A673 (cell line): ENCODE measurements around the gene CHRM5. TPM values are rescaled to one million over a fixed set of nuclear protein-coding genes. Genes with fewer than 3 reads are reported as not detected.
"Not testable (repeated sequence)": the region's sequence is repeated elsewhere in the genome, so short reads cannot be mapped to it uniquely, and the experiment has no call there.

ENCODE experiments used
- BruUV-seq: library from RNA; stranded (reverse); fragments of 400-500 nt; replicated peaks from 2 replicates; lab custom pipeline; 2021; lab: Mats Ljungman, UMichigan
- CTCF ChIA-PET: fragments of 300-600 bp; sonication (Branson Sonifier 250); formaldehyde crosslinking; loops from one replicate; lab custom pipeline; 2022; ENCODE audit warnings: antibody characterized with exemption; lab: Charles Lee
- POLR2A ChIA-PET: fragments of 300-600 bp; sonication (Branson Sonifier 250); formaldehyde crosslinking; loops from one replicate; lab custom pipeline; 2022; ENCODE audit warnings: antibody characterized with exemption; ENCODE audit not compliant: low non-redundant PET; lab: Charles Lee
- DNase-seq: peaks from one replicate; pipeline ENCODE4 v3.0.0-alpha.2; 2015; ENCODE audit warnings: low spot score
- H3K27ac ChIP-seq: fragments of 200-600 bp; sonication (generic); 2 replicates; pipeline ENCODE4 v1.5.1; 2016; ENCODE audit warnings: mixed run types, low read depth, mild to moderate bottlenecking, mixed read lengths, antibody characterized with exemption, low read length; ENCODE audit not compliant: poor library complexity, severe bottlenecking
- H3K27me3 ChIP-seq: fragments of 200-600 bp; sonication (generic); replicated peaks from 2 replicates; pipeline ENCODE4 v1.6.1; 2017; ENCODE audit warnings: mixed run types, low read depth, mild to moderate bottlenecking, mixed read lengths, antibody characterized with exemption, low read length; ENCODE audit not compliant: insufficient read depth, poor library complexity
- H3K36me3 ChIP-seq: fragments of 200-600 bp; sonication (generic); 2 replicates; pipeline ENCODE4 v1.6.1; 2016; ENCODE audit warnings: mixed run types, mild to moderate bottlenecking, mixed read lengths, antibody characterized with exemption, low read length; ENCODE audit not compliant: insufficient read depth, poor library complexity, severe bottlenecking
- H3K4me1 ChIP-seq: fragments of 200-600 bp; sonication (generic); 2 replicates; pipeline ENCODE4 v1.6.1; 2017; ENCODE audit warnings: mixed run types, mild to moderate bottlenecking, mixed read lengths, antibody characterized with exemption, low read length; ENCODE audit not compliant: insufficient read depth, poor library complexity, severe bottlenecking
- H3K4me3 ChIP-seq: fragments of 200-600 bp; sonication (generic); 2 replicates; pipeline ENCODE4 v1.5.1; 2016; ENCODE audit warnings: low read depth, mixed run types, mild to moderate bottlenecking, mixed read lengths, low read length; ENCODE audit not compliant: poor library complexity, severe bottlenecking
- H3K9me3 ChIP-seq: fragments of 200-600 bp; sonication (generic); 2 replicates; pipeline ENCODE4 v1.6.1; 2016; ENCODE audit warnings: mixed run types, low read depth, mild to moderate bottlenecking, mixed read lengths, antibody characterized with exemption, low read length; ENCODE audit not compliant: poor library complexity, severe bottlenecking
- EZH2 ChIP-seq: fragments of 200-600 bp; sonication (generic); IDR thresholded peaks from 2 replicates; pipeline ENCODE4 v1.6.1; 2017; ENCODE audit warnings: borderline replicate concordance, low read depth, mild to moderate bottlenecking, mixed read lengths, antibody characterized with exemption, low read length; ENCODE audit not compliant: poor library complexity, severe bottlenecking
- intact Hi-C: fragments of 100-400 bp; cut with micrococcal nuclease; formaldehyde crosslinking; loops from one replicate; pipeline ENCODE4 v1.10.0; 2022; ENCODE audit not compliant: unreplicated experiment
- total RNA-seq: library from RNA; stranded (reverse); gene quantifications from 2 replicates; pipeline ENCODE4 v1.2.3, GENCODE V29; 2021
- TF ChIP-seq, protein P1 (sequence below): fragments of 300-800, 200-600 bp; sonication (generic); conservative IDR thresholded peaks from 2 replicates; pipeline ENCODE4 v1.5.1; 2017; ENCODE audit warnings: low read depth, mild to moderate bottlenecking, antibody characterized with exemption, low read length, moderate library complexity, mixed read lengths

The CHRM5 gene
- total RNA-seq, 1 experiment from 2014 or later, result not detected

DNA sequence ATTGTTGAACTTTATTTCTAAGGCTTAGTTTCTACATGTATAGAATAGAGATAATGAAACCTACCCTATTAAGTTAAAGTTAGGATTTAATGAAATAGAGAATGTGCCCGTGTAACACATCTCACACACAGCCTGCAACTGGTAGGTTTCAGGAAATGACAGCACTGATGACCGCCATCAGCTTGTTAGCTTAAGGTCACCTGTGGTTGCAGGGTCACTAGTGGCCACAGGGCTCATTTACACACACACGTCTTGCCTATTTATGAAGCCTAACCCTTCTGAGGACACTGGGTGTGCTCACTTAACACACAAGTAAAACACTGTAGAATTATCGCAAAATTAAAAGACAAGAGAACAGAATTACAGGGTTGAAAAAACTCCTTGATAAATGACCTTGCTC is 20.1 kb downstream of the CHRM5 start:
- no TSS peak for BruUV-seq
- Histone ChIP-seq H3K27ac (no peak overlapping the region), H3K4me3 (no peak overlapping the region), H3K9me3 (no peaks in the 10 kb centered on the region), H3K27me3 (no peaks in the 10 kb centered on the region), H3K36me3 (no peaks in the 10 kb centered on the region), H3K4me1 (no peaks in the 10 kb centered on the region)
- no peak for DNase-seq
- CTCF ChIA-PET, result no interaction called here
- intact Hi-C loops, result loop anchor here (10.0 kb wide), 1 partner anchor 224 kb away; no protein-coding TSS in a partner anchor
- TF ChIP-seq EZH2, result no peak
- TF ChIP-seq, protein P1, sequence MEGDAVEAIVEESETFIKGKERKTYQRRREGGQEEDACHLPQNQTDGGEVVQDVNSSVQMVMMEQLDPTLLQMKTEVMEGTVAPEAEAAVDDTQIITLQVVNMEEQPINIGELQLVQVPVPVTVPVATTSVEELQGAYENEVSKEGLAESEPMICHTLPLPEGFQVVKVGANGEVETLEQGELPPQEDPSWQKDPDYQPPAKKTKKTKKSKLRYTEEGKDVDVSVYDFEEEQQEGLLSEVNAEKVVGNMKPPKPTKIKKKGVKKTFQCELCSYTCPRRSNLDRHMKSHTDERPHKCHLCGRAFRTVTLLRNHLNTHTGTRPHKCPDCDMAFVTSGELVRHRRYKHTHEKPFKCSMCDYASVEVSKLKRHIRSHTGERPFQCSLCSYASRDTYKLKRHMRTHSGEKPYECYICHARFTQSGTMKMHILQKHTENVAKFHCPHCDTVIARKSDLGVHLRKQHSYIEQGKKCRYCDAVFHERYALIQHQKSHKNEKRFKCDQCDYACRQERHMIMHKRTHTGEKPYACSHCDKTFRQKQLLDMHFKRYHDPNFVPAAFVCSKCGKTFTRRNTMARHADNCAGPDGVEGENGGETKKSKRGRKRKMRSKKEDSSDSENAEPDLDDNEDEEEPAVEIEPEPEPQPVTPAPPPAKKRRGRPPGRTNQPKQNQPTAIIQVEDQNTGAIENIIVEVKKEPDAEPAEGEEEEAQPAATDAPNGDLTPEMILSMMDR, result no peak
- POLR2A ChIA-PET, result no interaction called here

DNA sequence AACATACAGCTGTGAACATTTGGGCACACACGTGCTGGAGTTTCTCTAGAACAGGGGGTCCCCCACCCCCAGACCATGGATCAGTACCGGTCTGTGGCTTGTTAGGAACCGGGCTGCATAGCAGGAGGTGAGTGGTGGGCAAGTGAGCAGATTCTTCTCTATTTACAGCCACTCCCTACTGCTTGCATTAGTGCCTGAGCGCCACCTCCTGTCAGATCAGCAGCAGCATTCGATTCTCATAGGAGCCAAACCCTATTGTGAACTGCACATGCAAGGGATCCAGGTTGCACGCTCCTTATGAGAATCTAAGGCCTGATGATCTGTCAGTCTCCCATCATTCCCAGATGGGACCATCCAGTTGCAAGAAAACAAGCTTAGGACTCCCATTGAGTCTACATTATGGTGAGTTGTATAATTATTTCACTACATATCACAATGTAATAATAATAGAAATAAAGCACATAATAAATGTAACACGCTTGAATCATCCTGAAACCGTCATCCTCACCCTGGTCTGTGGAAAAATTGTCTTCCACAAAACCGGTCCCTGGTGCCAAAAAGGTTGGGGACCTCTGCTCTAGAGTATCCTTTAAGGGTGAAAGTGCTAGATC is 25.8 kb downstream of the CHRM5 start:
- Histone ChIP-seq H3K27ac (no peak overlapping the region), H3K4me1 (no peaks in the 10 kb centered on the region), H3K27me3 (no peaks in the 10 kb centered on the region), H3K9me3 (no peaks in the 10 kb centered on the region), H3K4me3 (no peak overlapping the region), H3K36me3 (no peaks in the 10 kb centered on the region)
- peak; percentile 57 for DNase-seq
- intact Hi-C loops, result loop anchor here (1.0 kb wide), 1 partner anchor 259 kb away; no protein-coding TSS in a partner anchor
- TF ChIP-seq, protein P1, result peak; percentile 62
- TF ChIP-seq EZH2, result no peak
- ChIA-PET CTCF (no interaction called here), POLR2A (no interaction called here)
- BruUV-seq, result no TSS peak

DNA sequence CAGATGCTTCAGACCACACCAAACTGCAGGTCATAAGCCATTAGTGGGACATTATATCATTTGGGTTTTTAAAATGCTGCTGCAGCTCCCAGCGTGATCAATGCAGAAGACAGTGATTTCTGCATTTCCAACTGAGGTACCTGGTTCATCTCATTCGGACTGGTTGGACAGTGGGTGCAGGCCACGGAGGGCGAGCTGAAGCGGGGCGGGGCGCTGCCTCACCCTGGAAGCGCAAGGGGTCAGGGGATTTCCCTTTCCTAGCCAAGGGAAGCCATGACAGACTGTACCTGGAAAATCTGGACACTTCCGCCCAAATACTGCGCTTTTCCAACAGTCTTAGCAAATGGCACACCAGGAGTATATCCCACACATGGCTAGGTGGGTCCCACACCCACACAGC is 27.4 kb downstream of the CHRM5 start:
- CTCF ChIA-PET, H3K36me3 ChIP-seq, H3K9me3 ChIP-seq, DNase-seq, H3K27ac ChIP-seq, intact Hi-C loops, H3K27me3 ChIP-seq, BruUV-seq, H3K4me1 ChIP-seq, POLR2A ChIA-PET, H3K4me3 ChIP-seq: not testable (repeated sequence)

DNA sequence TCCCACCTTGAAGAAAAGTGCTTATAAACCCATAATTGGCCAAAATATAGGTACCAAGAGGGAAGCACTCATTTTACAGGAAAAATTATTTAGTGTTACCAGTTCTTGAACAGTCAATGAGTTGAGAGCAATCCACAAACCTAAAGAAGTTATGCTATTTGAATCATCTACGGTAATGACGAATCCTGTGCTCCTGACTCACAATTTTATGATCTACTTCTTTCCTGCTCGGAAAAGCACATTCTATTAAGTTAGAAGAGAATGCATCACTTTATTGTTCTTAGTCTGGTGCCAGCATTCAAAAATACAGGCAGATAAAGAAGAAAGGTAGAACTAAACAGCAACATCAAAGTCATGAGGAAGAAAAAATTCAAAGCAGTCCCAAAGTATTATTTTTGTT is 33.2 kb downstream of the CHRM5 start:
- no TSS peak for BruUV-seq
- ChIA-PET CTCF (interaction anchor here (0.6 kb wide), 1 partner anchor 108 kb away, joined by 5 read pairs; no protein-coding TSS in a partner anchor), POLR2A (interaction anchor here (0.6 kb wide), 1 partner anchor 177 kb away, joined by 4 read pairs; no protein-coding TSS in a partner anchor)
- Histone ChIP-seq H3K4me3 (no peak overlapping the region), H3K27ac (no peak overlapping the region), H3K4me1 (no peaks in the 10 kb centered on the region), H3K9me3 (no peaks in the 10 kb centered on the region), H3K36me3 (no peaks in the 10 kb centered on the region), H3K27me3 (no peaks in the 10 kb centered on the region)
- DNase-seq, result no peak
- intact Hi-C loops, result no loop called here
- TF ChIP-seq, protein P1, result no peak
- no peak for TF ChIP-seq EZH2
